H1 (cell line): ENCODE results near the gene TMEM272. TPM values are rescaled to one million over a fixed set of nuclear protein-coding genes. Genes with fewer than 3 reads are reported as not detected.

Experiments
- CTBP2 ChIP-seq: IDR thresholded peaks from 2 replicates; pipeline ENCODE4 v1.7.0; 2011; ENCODE audit warnings: borderline replicate concordance, mild to moderate bottlenecking, moderate library complexity, mixed read lengths, low read length; ENCODE audit not compliant: insufficient read depth, insufficient read length
- CTCF ChIP-seq, 3 experiments: IDR thresholded peaks; 1 replicate in 2 of 3; 2 replicates in 1 of 3; pipeline versions ENCODE4 v1.5.1 to v1.6.1; 2011; ENCODE audit warnings: low read length in 3 of 3, mild to moderate bottlenecking in 3 of 3, inconsistent platforms in 2 of 3, low read depth in 1 of 3, moderate library complexity in 1 of 3; ENCODE audit not compliant: insufficient read depth in 1 of 3; ENCODE audit errors: control extremely low read depth in 1 of 3
- polyA plus RNA-seq, 7 experiments: library from polyadenylated mRNA; depleted of rRNA in 3 of 7; stranded (reverse) in 5 of 7; unstranded in 2 of 7; fragments of >200 nt in 5 of 7; fragments of 200-250 nt in 2 of 7; gene quantifications; 1 replicate in 5 of 7; 2 replicates in 1 of 7; 4 replicates in 1 of 7; pipeline versions ENCODE4 v1.2.1 to v1.2.3, GENCODE V29; 2011 to 2013; ENCODE audit warnings: missing spikeins in 2 of 7, mixed read lengths in 2 of 7
- total RNA-seq: library from RNA; stranded (reverse); fragmentation: NEBNext Ultra II Directional; extraction: Animal tissue kit (Norgen Biotek cat#: 25700); gene quantifications from 2 replicates; pipeline ENCODE4 v1.2.1, GENCODE V29; 2021

The TMEM272 gene
- total and polyA plus RNA-seq, 2 of the 8 experiments (the other 6 are each of a cell fraction or from before 2014, with no cell fraction given): 0.05 TPM; not detected in 1

- TF ChIP-seq CTCF (IDR thresholded peaks at IDR 0.05; ENCODE audit: control extremely low read depth in 1 of 3, insufficient read depth in 1 of 3, low read depth in 1 of 3, low read length in 3 of 3): no peak
- no peak for TF ChIP-seq CTBP2
Observed at GRCh38 chr13:51867062-51867461, 22.1 kb upstream of the TMEM272 start (continued).
